ENCODE data around the gene ATP11B.

ATP11B gene

DNA sequence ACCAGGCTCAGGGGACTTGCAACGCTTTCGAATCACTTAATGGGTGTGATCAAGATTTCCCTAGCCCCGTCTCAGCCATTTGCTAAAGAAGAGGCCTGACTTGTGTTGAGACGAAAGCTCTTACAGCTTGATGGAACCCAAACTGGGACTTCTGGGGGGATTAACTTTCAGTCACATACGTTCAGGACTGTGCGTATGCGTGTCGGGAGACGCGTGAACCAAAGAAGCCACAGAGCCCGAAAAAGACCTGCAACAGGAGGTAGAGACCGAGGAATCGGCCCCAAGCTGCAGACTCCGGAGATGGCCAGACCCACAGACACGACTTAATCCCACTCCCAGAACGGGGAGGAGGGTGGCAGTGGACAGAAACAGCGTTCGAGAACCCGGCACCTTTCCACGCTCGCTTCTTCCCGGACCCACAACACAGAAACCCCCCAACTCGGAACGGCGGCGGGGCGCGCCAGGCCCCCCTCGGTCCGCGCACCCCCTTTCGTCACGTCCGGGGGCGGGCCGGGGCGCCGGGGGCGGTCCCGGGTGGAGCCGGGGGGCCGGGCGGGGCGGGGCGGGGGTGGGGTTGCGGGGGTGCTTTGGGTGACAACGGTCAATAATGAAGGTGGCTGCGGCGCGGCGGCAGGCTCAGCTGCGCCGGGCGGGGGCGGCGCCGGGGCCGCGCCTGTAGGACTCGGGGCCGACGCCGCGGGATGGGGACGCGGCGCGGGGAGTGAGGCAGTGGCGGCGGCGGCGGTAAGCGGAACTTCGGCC is at the start of gene ATP11B:
Gene ATP11B (plus strand): TSS at position 604 of the 762 bp plus-strand sequence. CDS start 256 bp downstream, outside the sequence.
- TF ChIP-seq, protein P1, sequence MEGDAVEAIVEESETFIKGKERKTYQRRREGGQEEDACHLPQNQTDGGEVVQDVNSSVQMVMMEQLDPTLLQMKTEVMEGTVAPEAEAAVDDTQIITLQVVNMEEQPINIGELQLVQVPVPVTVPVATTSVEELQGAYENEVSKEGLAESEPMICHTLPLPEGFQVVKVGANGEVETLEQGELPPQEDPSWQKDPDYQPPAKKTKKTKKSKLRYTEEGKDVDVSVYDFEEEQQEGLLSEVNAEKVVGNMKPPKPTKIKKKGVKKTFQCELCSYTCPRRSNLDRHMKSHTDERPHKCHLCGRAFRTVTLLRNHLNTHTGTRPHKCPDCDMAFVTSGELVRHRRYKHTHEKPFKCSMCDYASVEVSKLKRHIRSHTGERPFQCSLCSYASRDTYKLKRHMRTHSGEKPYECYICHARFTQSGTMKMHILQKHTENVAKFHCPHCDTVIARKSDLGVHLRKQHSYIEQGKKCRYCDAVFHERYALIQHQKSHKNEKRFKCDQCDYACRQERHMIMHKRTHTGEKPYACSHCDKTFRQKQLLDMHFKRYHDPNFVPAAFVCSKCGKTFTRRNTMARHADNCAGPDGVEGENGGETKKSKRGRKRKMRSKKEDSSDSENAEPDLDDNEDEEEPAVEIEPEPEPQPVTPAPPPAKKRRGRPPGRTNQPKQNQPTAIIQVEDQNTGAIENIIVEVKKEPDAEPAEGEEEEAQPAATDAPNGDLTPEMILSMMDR (IDR thresholded peaks at IDR 0.05; ENCODE audit: unreplicated experiment in 3 of 3): no peak
- Mint-ChIP-seq H3K9me3 (no peaks in the 10 kb centered on the region), H3K36me3 (ENCODE audit: low read depth) (no peaks in the 10 kb centered on the region)

DNA sequence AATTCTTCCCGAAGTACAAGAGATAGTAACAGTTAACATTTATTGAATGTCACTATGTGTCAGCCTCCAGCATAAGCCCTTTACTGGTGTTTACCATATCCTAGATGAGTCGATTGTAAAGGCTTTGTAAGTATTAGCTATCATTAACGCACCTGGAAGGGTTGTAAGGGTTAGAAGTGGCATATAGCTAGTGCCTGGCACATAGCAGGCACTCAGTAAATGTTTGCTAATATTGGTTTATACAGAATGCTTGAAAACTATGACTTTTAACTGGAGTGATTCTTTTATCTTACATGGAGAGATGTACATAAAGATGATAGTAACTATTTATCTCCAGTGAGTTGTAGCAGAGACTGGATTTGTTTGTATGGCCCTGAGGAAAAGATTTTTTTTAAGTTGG is 46.3 kb upstream of the ATP11B start:
- Mint-ChIP-seq H3K36me3 (ENCODE audit: low read depth) (no peaks in the 10 kb centered on the region), H3K27me3 (ENCODE audit: low read depth) (peaks cover 3% of the 10 kb centered on the region), H3K9me3 (no peaks in the 10 kb centered on the region), H3K4me1 (peaks cover under 1% of the 10 kb centered on the region), H3K27ac (no peak overlapping the region), H3K4me3 (no peak overlapping the region)
- TF ChIP-seq, protein P1 (IDR thresholded peaks at IDR 0.05; ENCODE audit: unreplicated experiment in 3 of 3): no peak

More for the DNA sequence above, at the start of gene ATP11B:
- peaks cover 27% of the 10 kb centered on the region for H3K4me1 Mint-ChIP-seq
- H3K27ac Mint-ChIP-seq: peak within 1 kb of the TSS; percentile 98 to 100 (median 99)
- H3K27me3 Mint-ChIP-seq (ENCODE audit: low read depth): no peaks in the 10 kb centered on the region
- H3K4me3 Mint-ChIP-seq: peak within 1 kb of the TSS; percentile 96 to 100 (median 99)

DNA sequence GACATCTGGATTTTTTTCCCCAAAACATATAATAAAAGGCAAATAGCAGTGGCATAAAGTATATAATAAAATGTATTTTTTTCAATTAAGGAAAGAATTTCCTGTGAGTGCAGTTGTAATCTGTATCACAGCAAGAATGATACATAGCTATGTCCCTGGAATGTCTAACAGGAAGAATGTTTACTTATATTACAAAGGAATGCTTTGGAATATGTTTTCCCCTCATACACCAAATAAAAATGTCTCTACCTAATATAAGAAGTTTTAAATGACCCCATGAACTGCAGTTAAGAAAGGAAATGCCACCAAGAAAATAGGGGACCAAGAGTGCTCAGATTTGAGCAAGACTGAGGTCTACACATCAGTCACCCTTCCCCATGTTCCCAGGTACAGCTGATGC is 38.0 kb upstream of the ATP11B start:
- H3K27ac Mint-ChIP-seq: peak overlapping the region in 1 of 3 experiments; percentile 22

DNA sequence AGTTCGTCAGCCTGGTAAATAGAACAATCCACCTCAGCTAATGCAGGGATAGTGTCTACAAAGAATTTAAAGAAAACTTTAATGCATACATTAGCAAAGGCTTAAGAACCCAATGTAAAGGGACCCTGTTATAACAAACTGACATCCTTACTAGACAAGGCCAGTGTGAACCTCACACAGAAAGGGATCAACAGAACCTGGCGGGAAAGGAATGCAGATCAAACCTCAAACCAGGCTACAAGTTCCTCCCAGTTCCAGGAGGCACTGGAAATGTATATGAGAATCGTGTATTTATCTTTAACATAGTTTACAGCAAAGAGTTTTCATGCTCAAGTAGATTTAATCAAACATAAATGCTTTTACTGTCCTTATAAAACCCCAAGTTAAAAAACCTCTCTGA is 37.6 kb upstream of the ATP11B start:
- TF ChIP-seq, protein P1 (IDR thresholded peaks at IDR 0.05; ENCODE audit: unreplicated experiment in 3 of 3): no peak
- H3K27ac Mint-ChIP-seq: peak overlapping the region in 1 of 3 experiments; percentile 22
- peaks cover 4% of the 10 kb centered on the region for H3K4me1 Mint-ChIP-seq
- H3K4me3 Mint-ChIP-seq: no peak overlapping the region
- no peaks in the 10 kb centered on the region for H3K36me3 Mint-ChIP-seq (ENCODE audit: low read depth)
- peaks cover 3% of the 10 kb centered on the region for H3K27me3 Mint-ChIP-seq (ENCODE audit: low read depth)
- H3K9me3 Mint-ChIP-seq: no peaks in the 10 kb centered on the region

More for the DNA sequence above, 38.0 kb upstream of the ATP11B start:
- Mint-ChIP-seq H3K36me3 (ENCODE audit: low read depth) (no peaks in the 10 kb centered on the region), H3K27me3 (ENCODE audit: low read depth) (peaks cover 3% of the 10 kb centered on the region), H3K4me3 (no peak overlapping the region), H3K9me3 (no peaks in the 10 kb centered on the region), H3K4me1 (peaks cover 4% of the 10 kb centered on the region)
- TF ChIP-seq, protein P1 (IDR thresholded peaks at IDR 0.05; ENCODE audit: unreplicated experiment in 3 of 3): no peak

DNA sequence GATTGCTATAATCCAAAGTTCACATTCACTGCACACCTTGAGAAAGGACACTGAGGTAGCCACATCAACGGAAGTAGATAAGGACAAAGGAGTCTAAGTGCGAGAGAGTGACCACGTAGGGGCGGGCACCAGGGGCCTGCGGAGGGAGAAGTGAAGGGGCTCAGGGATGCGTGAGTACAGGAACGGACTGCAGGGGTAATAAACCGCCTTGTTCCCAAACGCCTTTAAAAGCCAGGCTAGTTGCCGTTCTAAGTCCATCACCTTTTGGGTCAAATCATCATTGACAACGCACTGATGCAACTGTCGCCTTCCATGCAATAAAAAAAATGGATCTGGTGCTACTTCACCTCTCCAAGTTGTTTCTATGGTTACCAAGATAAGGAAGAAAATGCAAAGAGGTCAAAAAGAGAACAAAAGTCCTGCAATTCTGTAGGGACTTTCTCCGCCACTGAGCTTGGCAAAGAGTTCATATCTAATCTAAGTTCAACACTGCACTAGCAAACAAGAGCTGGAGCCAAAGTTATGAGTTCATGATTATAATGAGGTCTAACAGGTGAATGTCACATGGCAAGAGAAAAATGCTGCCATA is 32.6 kb upstream of the ATP11B start:
- Mint-ChIP-seq H3K36me3 (ENCODE audit: low read depth) (no peaks in the 10 kb centered on the region), H3K27ac (no peak overlapping the region), H3K9me3 (no peaks in the 10 kb centered on the region), H3K4me1 (no peaks in the 10 kb centered on the region), H3K4me3 (no peak overlapping the region), H3K27me3 (ENCODE audit: low read depth) (peaks cover 3% of the 10 kb centered on the region)
- TF ChIP-seq, protein P1 (IDR thresholded peaks at IDR 0.05; ENCODE audit: unreplicated experiment in 3 of 3): no peak

Measured in nephron (organoid).